Mucosa of rectum (tissue), 2 donors: Measurements from ENCODE around the gene HS2ST1.
"Not testable (repeated sequence)": the region's sequence is repeated elsewhere in the genome, so short reads cannot be mapped to it uniquely, and the experiment has no call there.

Experiments used
- H3K27ac ChIP-seq, 2 donors: one replicate each; pipeline ENCODE4 v1.7.0; 2013; ENCODE audit warnings: inconsistent platforms in 2 of 2, low read depth in 2 of 2, low read length in 2 of 2
- H3K27me3 ChIP-seq, 2 donors: one replicate each; pipeline ENCODE4 v1.7.0; 2013; ENCODE audit warnings: low read length in 2 of 2; ENCODE audit not compliant: control insufficient read depth in 2 of 2, insufficient read depth in 2 of 2
- H3K36me3 ChIP-seq, 2 donors: one replicate each; pipeline ENCODE4 v1.7.0; 2013; ENCODE audit warnings: low read length in 2 of 2; ENCODE audit not compliant: control insufficient read depth in 2 of 2, insufficient read depth in 2 of 2
- H3K4me1 ChIP-seq, 2 donors: one replicate each; pipeline ENCODE4 v1.7.0; 2013; ENCODE audit warnings: low read length in 2 of 2, mild to moderate bottlenecking in 1 of 2; ENCODE audit not compliant: control insufficient read depth in 2 of 2, insufficient read depth in 2 of 2
- H3K4me3 ChIP-seq, 2 donors: one replicate each; pipeline ENCODE4 v1.7.0; 2013; ENCODE audit warnings: low read length in 2 of 2
- H3K9ac ChIP-seq, 2 donors: one replicate each; pipeline ENCODE4 v1.7.0; 2013; ENCODE audit warnings: low read length in 2 of 2, low read depth in 1 of 2, mild to moderate bottlenecking in 1 of 2
- H3K9me3 ChIP-seq, 2 donors: one replicate each; pipeline ENCODE4 v1.7.0; 2013; ENCODE audit warnings: low read length in 2 of 2; ENCODE audit not compliant: control insufficient read depth in 2 of 2
- donor health status: healthy.
- donor health status: Normal muscosa, but diverticular disease.

The HS2ST1 gene

GRCh38 chr1:86914601-86914997 lies at the start of gene HS2ST1:
Gene HS2ST1, plus strand, starts transcription at chr1:86914635.
- Histone ChIP-seq H3K4me1 (peaks cover 11 to 14% of the 10 kb centered on the region in 2 donors), H3K9me3 (no peaks in the 10 kb centered on the region), H3K36me3 (no peaks in the 10 kb centered on the region), H3K9ac (peak within 1 kb of the TSS; percentile 92 to 96), H3K27ac (peak within 1 kb of the TSS; percentile 88 to 97), H3K27me3 (no peaks in the 10 kb centered on the region), H3K4me3 (peak within 1 kb of the TSS; percentile 99 to 100)

- H3K4me1 ChIP-seq, result no peaks in the 10 kb centered on the region
- peaks cover 3% of the 10 kb centered on the region in 2 donors for H3K36me3 ChIP-seq
- H3K9ac ChIP-seq, result no peak overlapping the region
- no peak overlapping the region for H3K4me3 ChIP-seq
- H3K27ac ChIP-seq, result no peak overlapping the region
- H3K9me3 ChIP-seq, result no peaks in the 10 kb centered on the region
- no peaks in the 10 kb centered on the region for H3K27me3 ChIP-seq
Observed at GRCh38 chr1:86865973-86866637, 48.3 kb upstream of the HS2ST1 start.

- H3K36me3 ChIP-seq, result peaks cover 3% of the 10 kb centered on the region in 2 donors
- no peaks in the 10 kb centered on the region for H3K9me3 ChIP-seq
- no peaks in the 10 kb centered on the region for H3K27me3 ChIP-seq
- no peaks in the 10 kb centered on the region for H3K4me1 ChIP-seq
- H3K27ac ChIP-seq, result no peak overlapping the region
- H3K4me3 ChIP-seq, result no peak overlapping the region
- H3K9ac ChIP-seq, result no peak overlapping the region
Observed at GRCh38 chr1:86866665-86867064, 47.8 kb upstream of the HS2ST1 start.

- H3K27me3 ChIP-seq, H3K27ac ChIP-seq, H3K4me3 ChIP-seq, H3K9me3 ChIP-seq, H3K4me1 ChIP-seq, H3K36me3 ChIP-seq, H3K9ac ChIP-seq: not testable (repeated sequence)
Observed at GRCh38 chr1:86867278-86867677, 47.2 kb upstream of the HS2ST1 start.

- Histone ChIP-seq H3K36me3 (peaks cover under 1 to 6% of the 10 kb centered on the region in 2 donors), H3K27me3 (no peaks in the 10 kb centered on the region), H3K27ac (no peak overlapping the region), H3K9me3 (no peaks in the 10 kb centered on the region), H3K4me1 (no peaks in the 10 kb centered on the region), H3K4me3 (no peak overlapping the region), H3K9ac (no peak overlapping the region)
Observed at GRCh38 chr1:86868477-86868876, 46.0 kb upstream of the HS2ST1 start.

- Histone ChIP-seq H3K27ac (no peak overlapping the region), H3K36me3 (peaks cover 1 to 4% of the 10 kb centered on the region in 2 donors), H3K9ac (no peak overlapping the region), H3K4me1 (no peaks in the 10 kb centered on the region), H3K27me3 (no peaks in the 10 kb centered on the region), H3K4me3 (no peak overlapping the region), H3K9me3 (no peaks in the 10 kb centered on the region)
Observed at GRCh38 chr1:86871001-86871400, 43.4 kb upstream of the HS2ST1 start.

- Histone ChIP-seq H3K4me1 (no peaks in the 10 kb centered on the region), H3K9me3 (no peaks in the 10 kb centered on the region), H3K27me3 (no peaks in the 10 kb centered on the region), H3K36me3 (peaks cover 4 to 5% of the 10 kb centered on the region in 2 donors), H3K27ac (no peak overlapping the region), H3K4me3 (no peak overlapping the region), H3K9ac (no peak overlapping the region)
Observed at GRCh38 chr1:86872086-86872485, 42.3 kb upstream of the HS2ST1 start.

GRCh38 chr1:86875722-86876121 lies 38.7 kb upstream of the HS2ST1 start:
- H3K36me3 ChIP-seq, result peaks cover 8 to 17% of the 10 kb centered on the region in 2 donors

GRCh38 chr1:86887479-86888162 lies 26.8 kb upstream of the HS2ST1 start:
- Histone ChIP-seq H3K27ac (no peak overlapping the region), H3K4me1 (no peaks in the 10 kb centered on the region), H3K27me3 (no peaks in the 10 kb centered on the region), H3K9me3 (no peaks in the 10 kb centered on the region), H3K36me3 (peaks cover 3 to 4% of the 10 kb centered on the region in 2 donors), H3K9ac (no peak overlapping the region), H3K4me3 (no peak overlapping the region)

More at GRCh38 chr1:86875722-86876121, 38.7 kb upstream of the HS2ST1 start:
- Histone ChIP-seq H3K4me1 (no peaks in the 10 kb centered on the region), H3K27me3 (no peaks in the 10 kb centered on the region), H3K9me3 (no peaks in the 10 kb centered on the region), H3K4me3 (no peak overlapping the region), H3K9ac (no peak overlapping the region), H3K27ac (no peak overlapping the region)

GRCh38 chr1:86888327-86888726 lies 26.1 kb upstream of the HS2ST1 start:
- H3K27me3 ChIP-seq, result no peaks in the 10 kb centered on the region
- peaks cover 0 to 2% of the 10 kb centered on the region in 2 donors for H3K36me3 ChIP-seq
- no peak overlapping the region for H3K9ac ChIP-seq
- no peak overlapping the region for H3K4me3 ChIP-seq
- no peaks in the 10 kb centered on the region for H3K4me1 ChIP-seq
- H3K27ac ChIP-seq, result no peak overlapping the region
- H3K9me3 ChIP-seq, result no peaks in the 10 kb centered on the region
